HG02763 (cell line): ENCODE results near the gene PRLR.
"Not testable (repeated sequence)": the region's sequence is repeated elsewhere in the genome, so short reads cannot be mapped to it uniquely, and the experiment has no call there.

Experiments
- ATAC-seq: cut with Tn5 transposase; IDR thresholded peaks from one replicate; pipeline ENCODE4 v1.9.1; 2021; ENCODE audit warnings: mild to moderate bottlenecking, moderate library complexity; ENCODE audit not compliant: unreplicated experiment

The PRLR gene

GRCh38 chr5:35133186-35133585 lies 97.1 kb downstream of the PRLR start:
- no peak for ATAC-seq

- no peak for ATAC-seq
Observed at GRCh38 chr5:35131723-35132122, 98.6 kb downstream of the PRLR start.

GRCh38 chr5:35129921-35130485 lies 100.3 kb downstream of the PRLR start:
- ATAC-seq = no peak

- no peak for ATAC-seq
Observed at GRCh38 chr5:35129276-35129675, 101.0 kb downstream of the PRLR start.

GRCh38 chr5:35127006-35127405 lies 103.3 kb downstream of the PRLR start:
- no peak for ATAC-seq

- no peak for ATAC-seq
Observed at GRCh38 chr5:35125746-35126145, 104.5 kb downstream of the PRLR start.

GRCh38 chr5:35124932-35125331 lies 105.4 kb downstream of the PRLR start:
- no peak for ATAC-seq

- no peak for ATAC-seq
Observed at GRCh38 chr5:35122819-35123218, 107.5 kb downstream of the PRLR start.

- no peak for ATAC-seq
Observed at GRCh38 chr5:35120715-35121114, 109.6 kb downstream of the PRLR start.

- ATAC-seq = peak; percentile 74
Observed at GRCh38 chr5:35117967-35118366, 112.3 kb downstream of the PRLR start.

- ATAC-seq = no peak
Observed at GRCh38 chr5:35115920-35116319, 114.4 kb downstream of the PRLR start.

- ATAC-seq = no peak
Observed at GRCh38 chr5:35114698-35115097, 115.6 kb downstream of the PRLR start.

GRCh38 chr5:35112300-35112699 lies 118.0 kb downstream of the PRLR start:
- ATAC-seq = no peak

- not testable (repeated sequence) for ATAC-seq
Observed at GRCh38 chr5:35104550-35104949, 125.7 kb downstream of the PRLR start.

GRCh38 chr5:35103637-35104299 lies 126.5 kb downstream of the PRLR start:
- no peak for ATAC-seq

- ATAC-seq = not testable (repeated sequence)
Observed at GRCh38 chr5:35101720-35102119, 128.6 kb downstream of the PRLR start.

- no peak for ATAC-seq
Observed at GRCh38 chr5:35101016-35101415, 129.3 kb downstream of the PRLR start.

GRCh38 chr5:35098214-35098613 lies 132.1 kb downstream of the PRLR start:
- no peak for ATAC-seq

- ATAC-seq = no peak
Observed at GRCh38 chr5:35096932-35097331, 133.4 kb downstream of the PRLR start.

GRCh38 chr5:35096216-35096615 lies 134.1 kb downstream of the PRLR start:
- no peak for ATAC-seq

GRCh38 chr5:35095366-35095765 lies 134.9 kb downstream of the PRLR start:
- ATAC-seq = no peak

- no peak for ATAC-seq
Observed at GRCh38 chr5:35094948-35095347, 135.3 kb downstream of the PRLR start.

GRCh38 chr5:35092703-35093102 lies 137.6 kb downstream of the PRLR start:
- ATAC-seq = no peak
